Right atrium auricular region (tissue), 2 donors: Measurements from ENCODE around the gene SOX8. TPM values are rescaled to one million over a fixed set of nuclear protein-coding genes. Genes with fewer than 3 reads are reported as not detected.
"Not testable (repeated sequence)": the region's sequence is repeated elsewhere in the genome, so short reads cannot be mapped to it uniquely, and the experiment has no call there.

ENCODE experiments used
- DNase-seq: peaks from one replicate; pipeline ENCODE4 v3.0.0-alpha.2; 2019; ENCODE audit warnings: low spot score
- H3K27ac ChIP-seq, 2 donors: fragments of 200-600 bp; sonication (generic); 1 replicate in 1 of 2; 2 replicates in 1 of 2; pipeline ENCODE4 v1.5.1; 2016 to 2019
- H3K27me3 ChIP-seq, 2 donors: fragments of 200-600 bp; sonication (generic); one replicate each; pipeline versions ENCODE4 v1.5.1 to v1.6.0; 2017 to 2019
- H3K36me3 ChIP-seq: fragments of 200-600 bp; sonication (generic); one replicate; pipeline ENCODE4 v1.5.1; 2016
- H3K4me1 ChIP-seq, 2 donors: fragments of 200-600 bp; sonication (generic); one replicate each; pipeline versions ENCODE4 v1.5.1 to v1.6.0; 2017 to 2019
- H3K4me3 ChIP-seq, 2 donors: fragments of 200-600 bp; sonication (generic); 1 replicate in 1 of 2; 2 replicates in 1 of 2; pipeline ENCODE4 v1.5.1; 2017 to 2019; ENCODE audit warnings: mild to moderate bottlenecking in 1 of 2, moderate library complexity in 1 of 2
- H3K9me3 ChIP-seq, 2 donors: fragments of 200-600 bp; sonication (generic); one replicate each; pipeline ENCODE4 v1.5.1; 2019
- total RNA-seq, 2 donors: library from RNA; depleted of rRNA; stranded (reverse); fragments of >200 nt; gene quantifications; one replicate each; pipeline ENCODE4 v1.1.0, GENCODE V29; 2016
- TF ChIP-seq, protein P1 (sequence below), 2 donors: fragments of 200-600 bp; sonication (generic); IDR thresholded peaks; one replicate each; pipeline ENCODE4 v1.5.1; 2019; ENCODE audit warnings: antibody characterized with exemption in 2 of 2

SOX8 gene
- total RNA-seq, 2 donors from 2014 or later = 1.0 to 1.6 TPM

- H3K4me1 ChIP-seq = peaks cover 0 to 9% of the 10 kb centered on the region in 2 donors
- TF ChIP-seq, protein P1, sequence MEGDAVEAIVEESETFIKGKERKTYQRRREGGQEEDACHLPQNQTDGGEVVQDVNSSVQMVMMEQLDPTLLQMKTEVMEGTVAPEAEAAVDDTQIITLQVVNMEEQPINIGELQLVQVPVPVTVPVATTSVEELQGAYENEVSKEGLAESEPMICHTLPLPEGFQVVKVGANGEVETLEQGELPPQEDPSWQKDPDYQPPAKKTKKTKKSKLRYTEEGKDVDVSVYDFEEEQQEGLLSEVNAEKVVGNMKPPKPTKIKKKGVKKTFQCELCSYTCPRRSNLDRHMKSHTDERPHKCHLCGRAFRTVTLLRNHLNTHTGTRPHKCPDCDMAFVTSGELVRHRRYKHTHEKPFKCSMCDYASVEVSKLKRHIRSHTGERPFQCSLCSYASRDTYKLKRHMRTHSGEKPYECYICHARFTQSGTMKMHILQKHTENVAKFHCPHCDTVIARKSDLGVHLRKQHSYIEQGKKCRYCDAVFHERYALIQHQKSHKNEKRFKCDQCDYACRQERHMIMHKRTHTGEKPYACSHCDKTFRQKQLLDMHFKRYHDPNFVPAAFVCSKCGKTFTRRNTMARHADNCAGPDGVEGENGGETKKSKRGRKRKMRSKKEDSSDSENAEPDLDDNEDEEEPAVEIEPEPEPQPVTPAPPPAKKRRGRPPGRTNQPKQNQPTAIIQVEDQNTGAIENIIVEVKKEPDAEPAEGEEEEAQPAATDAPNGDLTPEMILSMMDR (IDR thresholded peaks at IDR 0.05) = no peak
- no peak overlapping the region for H3K4me3 ChIP-seq
- no peak overlapping the region for H3K27ac ChIP-seq
- no peak for DNase-seq
- H3K36me3 ChIP-seq = no peaks in the 10 kb centered on the region
- H3K27me3 ChIP-seq = no peaks in the 10 kb centered on the region
- no peaks in the 10 kb centered on the region for H3K9me3 ChIP-seq
These were observed 42.6 kb downstream of the SOX8 start for GRCh38 chr16:1024138-1024537.

DNA sequence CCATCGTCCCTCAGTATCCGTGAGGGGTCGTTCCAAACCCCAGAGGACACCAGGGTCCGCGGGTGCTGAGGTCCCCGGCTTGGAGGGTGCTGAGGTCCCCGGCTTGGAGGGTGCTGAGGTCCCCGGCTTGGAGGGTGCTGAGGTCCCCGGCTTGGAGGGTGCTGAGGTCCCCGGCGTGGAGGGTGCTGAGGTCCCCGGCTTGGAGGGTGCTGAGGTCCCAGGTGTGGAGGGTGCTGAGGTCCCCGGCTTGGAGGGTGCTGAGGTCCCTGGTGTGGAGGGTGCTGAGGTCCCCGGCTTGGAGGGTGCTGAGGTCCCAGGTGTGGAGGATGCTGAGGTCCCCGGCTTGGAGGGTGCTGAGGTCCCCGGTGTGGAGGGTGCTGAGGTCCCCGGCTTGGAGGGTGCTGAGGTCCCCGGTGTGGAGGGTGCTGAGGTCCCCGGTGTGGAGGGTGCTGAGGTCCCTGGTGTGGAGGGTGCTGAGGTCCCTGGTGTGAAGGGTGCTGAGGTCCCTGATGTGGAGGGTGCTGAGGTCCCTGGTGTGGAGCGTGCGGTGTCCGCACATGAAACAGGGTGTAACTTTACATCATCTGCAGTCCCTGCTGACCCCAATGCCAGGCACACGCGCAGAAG is 43.7 kb downstream of the SOX8 start:
- not testable (repeated sequence) for H3K36me3 ChIP-seq, H3K27ac ChIP-seq, H3K4me3 ChIP-seq, H3K4me1 ChIP-seq, H3K9me3 ChIP-seq, DNase-seq, H3K27me3 ChIP-seq

DNA sequence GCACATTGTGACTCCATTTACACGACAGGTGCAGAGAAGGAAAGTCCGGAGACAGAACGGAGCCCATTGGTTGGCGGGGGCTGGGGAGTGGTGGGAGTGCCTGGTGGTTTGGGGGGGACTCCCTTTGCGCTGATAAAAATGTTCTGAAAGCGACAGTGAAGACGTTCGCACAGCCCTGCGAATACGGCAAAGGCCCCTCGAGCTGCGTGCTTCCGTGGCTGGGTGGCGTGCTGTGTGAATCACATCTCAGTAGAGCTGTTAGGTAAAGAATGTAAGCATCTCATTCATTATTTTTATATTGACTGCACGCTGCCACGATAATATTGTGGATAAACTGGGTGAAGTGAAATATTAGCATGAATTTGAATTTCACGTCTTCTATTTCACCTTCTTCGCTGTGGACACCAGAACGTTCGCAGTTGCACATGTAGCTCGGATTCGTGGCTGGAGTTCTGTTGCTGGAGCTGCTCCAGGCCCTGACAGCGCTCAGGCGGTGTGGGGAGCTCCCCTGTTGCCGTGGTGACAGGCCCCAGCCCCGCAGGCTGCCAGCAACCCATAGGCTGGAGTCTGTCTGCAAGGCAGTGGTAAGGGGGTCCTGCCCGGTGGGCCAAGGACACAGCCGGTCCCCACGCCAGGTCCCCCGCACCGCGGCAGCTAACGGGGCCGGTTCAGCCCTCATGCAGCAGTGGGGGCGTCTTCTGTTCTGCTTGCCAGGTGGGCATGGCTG is 44.6 kb downstream of the SOX8 start:
- Histone ChIP-seq H3K27ac (no peak overlapping the region), H3K4me3 (no peak overlapping the region), H3K27me3 (no peaks in the 10 kb centered on the region), H3K36me3 (no peaks in the 10 kb centered on the region), H3K4me1 (peaks cover 0 to 10% of the 10 kb centered on the region in 2 donors), H3K9me3 (no peaks in the 10 kb centered on the region)
- no peak for DNase-seq
- TF ChIP-seq, protein P1 (IDR thresholded peaks at IDR 0.05) = no peak

GRCh38 chr16:1026784-1027500 is 45.4 kb downstream of the SOX8 start:
- TF ChIP-seq, protein P1 (IDR thresholded peaks at IDR 0.05) = no peak
- H3K27me3 ChIP-seq = no peaks in the 10 kb centered on the region
- DNase-seq = no peak

DNA sequence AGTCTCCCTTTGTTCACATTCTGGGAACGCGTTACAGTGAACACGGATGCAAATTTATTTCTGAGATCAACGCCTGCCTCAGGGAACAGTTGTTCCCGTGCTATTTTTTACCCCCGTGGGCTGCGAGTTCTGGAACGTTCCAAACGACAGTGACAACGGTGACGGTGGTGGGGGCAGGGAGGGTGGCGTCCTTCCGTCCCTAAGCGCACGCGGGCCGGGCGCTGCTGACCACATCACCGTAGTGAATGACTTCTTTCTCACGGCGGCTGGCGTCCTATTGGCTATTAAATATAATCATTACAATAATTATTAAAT is 45.9 kb downstream of the SOX8 start:
- no peaks in the 10 kb centered on the region for H3K27me3 ChIP-seq

More at GRCh38 chr16:1026784-1027500, 45.4 kb downstream of the SOX8 start:
- H3K9me3 ChIP-seq = no peaks in the 10 kb centered on the region
- no peak overlapping the region for H3K27ac ChIP-seq
- peaks cover 0 to 10% of the 10 kb centered on the region in 2 donors for H3K4me1 ChIP-seq
- no peak overlapping the region for H3K4me3 ChIP-seq
- H3K36me3 ChIP-seq = no peaks in the 10 kb centered on the region

DNA sequence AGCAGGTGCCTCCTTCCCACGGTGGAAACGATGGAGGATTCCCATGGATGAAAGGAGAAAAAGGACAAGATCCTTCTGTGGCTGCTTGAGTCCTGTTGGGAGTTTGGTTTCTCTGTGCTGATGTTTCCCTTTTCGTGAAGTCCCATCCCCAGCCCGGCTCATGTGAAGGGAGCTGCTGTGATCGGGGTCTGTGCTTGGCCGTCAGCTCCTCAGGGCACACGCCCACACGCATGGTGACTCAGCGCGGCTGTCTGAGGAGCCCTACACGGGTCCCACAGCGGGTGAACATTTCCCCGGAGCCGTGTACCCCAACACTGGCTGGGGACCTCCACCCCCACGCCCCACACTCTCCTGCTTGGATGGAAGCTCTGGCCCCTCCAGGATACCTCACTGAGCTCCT is 46.5 kb downstream of the SOX8 start:
- TF ChIP-seq, protein P1 (IDR thresholded peaks at IDR 0.05) = no peak
- no peaks in the 10 kb centered on the region for H3K27me3 ChIP-seq
- H3K4me3 ChIP-seq = no peak overlapping the region
- no peaks in the 10 kb centered on the region for H3K9me3 ChIP-seq
- peaks cover 0 to 10% of the 10 kb centered on the region in 2 donors for H3K4me1 ChIP-seq
- no peak overlapping the region for H3K27ac ChIP-seq
- no peaks in the 10 kb centered on the region for H3K36me3 ChIP-seq
- no peak for DNase-seq

More for the DNA sequence above, 45.9 kb downstream of the SOX8 start:
- TF ChIP-seq, protein P1 (IDR thresholded peaks at IDR 0.05) = no peak
- no peaks in the 10 kb centered on the region for H3K36me3 ChIP-seq
- H3K27ac ChIP-seq = no peak overlapping the region
- DNase-seq = no peak
- H3K9me3 ChIP-seq = no peaks in the 10 kb centered on the region
- no peak overlapping the region for H3K4me3 ChIP-seq
- peaks cover 0 to 10% of the 10 kb centered on the region in 2 donors for H3K4me1 ChIP-seq
